Endothelial cell of umbilical vein (primary cell): Measurements from ENCODE around the gene PKP4. TPM values are rescaled to one million over a fixed set of nuclear protein-coding genes. Genes with fewer than 3 reads are reported as not detected.

Experiments used
- BruUV-seq: library from RNA; stranded (reverse); fragments of 400-500 nt; replicated peaks from 2 replicates; lab custom pipeline; 2021; lab: Mats Ljungman, UMichigan
- CTCF ChIA-PET: fragments of 300-600, 350-600 bp; sonication (Branson Sonifier 250); formaldehyde crosslinking; loops from one replicate; lab custom pipeline; 2021; ENCODE audit warnings: antibody characterized with exemption, inconsistent platforms; lab: Charles Lee
- POLR2A ChIA-PET: fragments of 300-600, 350-600 bp; sonication (Branson Sonifier 250); formaldehyde crosslinking; loops from one replicate; lab custom pipeline; 2021; ENCODE audit warnings: antibody characterized with exemption, inconsistent platforms; lab: Charles Lee
- DNase-seq: peaks from one replicate; pipeline ENCODE4 v3.0.0-alpha.2; 2011; ENCODE audit warnings: low read depth, low spot score
- FAIRE-seq: peaks from 2 replicates; lab custom pipeline; 2011; peaks lifted over from hg19 to GRCh38; lab: Jason Lieb, UNC
- H2AFZ ChIP-seq: 2 replicates; pipeline ENCODE4 v1.6.0; 2012; ENCODE audit warnings: low read depth, low read length, control low read depth, inconsistent platforms
- H3K27ac ChIP-seq: 2 replicates; pipeline ENCODE4 v1.5.1; 2011; ENCODE audit warnings: low read depth, mild to moderate bottlenecking, control low read depth, low read length, moderate library complexity; ENCODE audit not compliant: insufficient read depth
- H3K27me3 ChIP-seq, 2 experiments: 2 replicates each; pipeline versions ENCODE4 v1.6.0 to v1.6.1; 2011; ENCODE audit warnings: low read length in 2 of 2, mixed read lengths in 1 of 2; ENCODE audit not compliant: control insufficient read depth in 2 of 2, insufficient read depth in 2 of 2
- H3K36me3 ChIP-seq, 2 experiments: 2 replicates in 1 of 2; 3 replicates in 1 of 2; pipeline ENCODE4 v1.5.1; 2011; ENCODE audit warnings: low read length in 2 of 2, mild to moderate bottlenecking in 1 of 2, moderate library complexity in 1 of 2; ENCODE audit not compliant: control insufficient read depth in 2 of 2, insufficient read depth in 2 of 2; ENCODE audit errors: extremely low read depth in 1 of 2
- H3K4me1 ChIP-seq: 3 replicates; pipeline ENCODE4 v1.5.1; 2011; ENCODE audit warnings: mild to moderate bottlenecking, low read length; ENCODE audit not compliant: control insufficient read depth, insufficient read depth; ENCODE audit errors: extremely low read depth
- H3K4me2 ChIP-seq: 2 replicates; pipeline ENCODE4 v1.6.1; 2011; ENCODE audit warnings: low read length, control low read depth, mixed read lengths; ENCODE audit not compliant: insufficient read depth
- H3K4me3 ChIP-seq, 3 experiments: fragments of 200-600 bp in 1 of 3; sonication (generic), shearing (Covaris generic) in 1 of 3; replicated peaks in 1 of 3; 2 replicates each; pipeline ENCODE4 v1.5.1; 2011 to 2016; ENCODE audit warnings: control low read depth in 3 of 3, low read length in 3 of 3, mild to moderate bottlenecking in 2 of 3, inconsistent platforms in 1 of 3, low read depth in 1 of 3, moderate library complexity in 1 of 3; ENCODE audit not compliant: insufficient read depth in 1 of 3
- H3K79me2 ChIP-seq: 2 replicates; pipeline ENCODE4 v1.6.0; 2012; ENCODE audit warnings: low read length, inconsistent platforms; ENCODE audit not compliant: control insufficient read depth, insufficient read depth
- H3K9ac ChIP-seq: replicated peaks from 2 replicates; pipeline ENCODE3; 2011; ENCODE audit warnings: low read length, control low read depth; ENCODE audit not compliant: insufficient read depth; ENCODE audit errors: extremely low read depth
- H3K9me1 ChIP-seq: replicated peaks from 3 replicates; pipeline ENCODE4 v1.6.0; 2011; ENCODE audit warnings: mild to moderate bottlenecking, low read length; ENCODE audit not compliant: control insufficient read depth, insufficient read depth; ENCODE audit errors: extremely low read depth
- H3K9me3 ChIP-seq: replicated peaks from 2 replicates; pipeline ENCODE4 v1.5.1; 2012; ENCODE audit warnings: low read length, inconsistent platforms; ENCODE audit not compliant: control insufficient read depth, insufficient read depth
- H4K20me1 ChIP-seq: replicated peaks from 2 replicates; pipeline ENCODE3; 2011; ENCODE audit warnings: mild to moderate bottlenecking, low read length; ENCODE audit not compliant: control insufficient read depth, insufficient read depth; ENCODE audit errors: extremely low read depth
- EZH2 ChIP-seq: IDR thresholded peaks from 2 replicates; pipeline ENCODE4 v1.6.1; 2012; ENCODE audit warnings: borderline replicate concordance, low read depth, mild to moderate bottlenecking, moderate library complexity, low read length, inconsistent platforms; ENCODE audit not compliant: severe bottlenecking
- FOS ChIP-seq: IDR thresholded peaks from 2 replicates; pipeline ENCODE4 v1.6.1; 2011; ENCODE audit warnings: mild to moderate bottlenecking, low read length, moderate library complexity, borderline replicate concordance; ENCODE audit not compliant: insufficient read depth
- GATA2 ChIP-seq: IDR thresholded peaks from 2 replicates; pipeline ENCODE4 v1.7.0; 2011; ENCODE audit warnings: low read depth, mild to moderate bottlenecking, moderate library complexity, mixed read lengths, low read length; ENCODE audit not compliant: insufficient read length, insufficient read depth
- JUN ChIP-seq: IDR thresholded peaks from 2 replicates; pipeline ENCODE4 v1.6.1; 2011; ENCODE audit warnings: borderline replicate concordance, low read depth; ENCODE audit not compliant: insufficient read length, insufficient read depth
- MAX ChIP-seq: IDR thresholded peaks from 2 replicates; pipeline ENCODE4 v1.6.1; 2011; ENCODE audit not compliant: insufficient read depth, insufficient read length
- MYC ChIP-seq: IDR thresholded peaks from one replicate; pipeline ENCODE4 v1.6.1; 2011; ENCODE audit warnings: mild to moderate bottlenecking, low read depth, low read length
- POLR2A ChIP-seq: IDR thresholded peaks from 2 replicates; pipeline ENCODE4 v1.6.1; 2012; ENCODE audit warnings: low read depth, mild to moderate bottlenecking, control low read depth, low read length
- POLR2AphosphoS5 ChIP-seq: IDR thresholded peaks from 2 replicates; pipeline ENCODE4 v1.6.1; 2012; ENCODE audit warnings: low read depth, mild to moderate bottlenecking, control low read depth, low read length, moderate library complexity; ENCODE audit not compliant: insufficient read depth
- dilution Hi-C: fragments of 300-500 bp; cut with MboI; formaldehyde crosslinking; loops from one replicate; pipeline ENCODE4 v1.15.0; 2019; ENCODE audit warnings: low sequenced_read_pairs; ENCODE audit not compliant: extremely low pct_ligation_motif_present
- intact Hi-C: fragments of 100-400 bp; cut with micrococcal nuclease; formaldehyde crosslinking; loops from one replicate; pipeline ENCODE4 v1.10.0; 2022
- polyA plus RNA-seq, 4 experiments: library from polyadenylated mRNA; depleted of rRNA in 3 of 4; stranded (reverse) in 3 of 4; unstranded in 1 of 4; fragments of >200 nt; gene quantifications; 2 replicates each; pipeline versions ENCODE4 v1.2.1 to v1.2.3, GENCODE V29; 2011 to 2012; ENCODE audit warnings: missing spikeins in 1 of 4
- total RNA-seq: library from RNA; stranded (reverse); gene quantifications from 2 replicates; pipeline ENCODE4 v1.2.3, GENCODE V29; 2021
- TF ChIP-seq, protein P1 (sequence below), 2 donors: IDR thresholded peaks; 1 replicate in 1 of 2; 2 replicates in 1 of 2; pipeline ENCODE4 v1.5.1; 2011; ENCODE audit warnings: low read length in 2 of 2, mild to moderate bottlenecking in 2 of 2, moderate library complexity in 2 of 2, control low read depth in 1 of 2, inconsistent platforms in 1 of 2, low read depth in 1 of 2; ENCODE audit not compliant: insufficient read depth in 1 of 2; ENCODE audit errors: extremely low read depth in 1 of 2

The PKP4 gene
- total and polyA plus RNA-seq, 2 donors (not counting 3 experiments of a cell fraction or from before 2014, with no cell fraction given): 35.4 to 68.5 TPM

- H3K36me3 ChIP-seq: peaks cover 0 to 2% of the 10 kb centered on the region in 2 experiments
- no peak overlapping the region for H2AFZ ChIP-seq
- BruUV-seq: no TSS peak
- no peak overlapping the region for H3K27ac ChIP-seq
- H3K79me2 ChIP-seq: peaks cover 16% of the 10 kb centered on the region
- ChIA-PET POLR2A (no interaction called here), CTCF (interaction anchor here (1.6 to 1.8 kb wide), 2 partner anchors 13 to 235 kb away, joined by 4 to 5 read pairs; no protein-coding TSS in a partner anchor)
- H3K9me3 ChIP-seq: no peaks in the 10 kb centered on the region
- H3K9me1 ChIP-seq: no peaks in the 10 kb centered on the region
- TF ChIP-seq FOS (no peak), POLR2A (no peak), MYC (no peak), EZH2 (no peak), POLR2AphosphoS5 (no peak), MAX (no peak), JUN (no peak), GATA2 (no peak)
- TF ChIP-seq, protein P1, sequence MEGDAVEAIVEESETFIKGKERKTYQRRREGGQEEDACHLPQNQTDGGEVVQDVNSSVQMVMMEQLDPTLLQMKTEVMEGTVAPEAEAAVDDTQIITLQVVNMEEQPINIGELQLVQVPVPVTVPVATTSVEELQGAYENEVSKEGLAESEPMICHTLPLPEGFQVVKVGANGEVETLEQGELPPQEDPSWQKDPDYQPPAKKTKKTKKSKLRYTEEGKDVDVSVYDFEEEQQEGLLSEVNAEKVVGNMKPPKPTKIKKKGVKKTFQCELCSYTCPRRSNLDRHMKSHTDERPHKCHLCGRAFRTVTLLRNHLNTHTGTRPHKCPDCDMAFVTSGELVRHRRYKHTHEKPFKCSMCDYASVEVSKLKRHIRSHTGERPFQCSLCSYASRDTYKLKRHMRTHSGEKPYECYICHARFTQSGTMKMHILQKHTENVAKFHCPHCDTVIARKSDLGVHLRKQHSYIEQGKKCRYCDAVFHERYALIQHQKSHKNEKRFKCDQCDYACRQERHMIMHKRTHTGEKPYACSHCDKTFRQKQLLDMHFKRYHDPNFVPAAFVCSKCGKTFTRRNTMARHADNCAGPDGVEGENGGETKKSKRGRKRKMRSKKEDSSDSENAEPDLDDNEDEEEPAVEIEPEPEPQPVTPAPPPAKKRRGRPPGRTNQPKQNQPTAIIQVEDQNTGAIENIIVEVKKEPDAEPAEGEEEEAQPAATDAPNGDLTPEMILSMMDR (IDR thresholded peaks at IDR 0.05; ENCODE audit: extremely low read depth in 1 of 2, insufficient read depth in 1 of 2, low read depth in 1 of 2, low read length in 2 of 2): no peak
- intact Hi-C loops: no loop called here
- FAIRE-seq (no peak), DNase-seq (no peak)
- no peak overlapping the region for H3K4me2 ChIP-seq
- no peaks in the 10 kb centered on the region for H4K20me1 ChIP-seq
- no peak overlapping the region for H3K4me3 ChIP-seq
- no peaks in the 10 kb centered on the region for H3K27me3 ChIP-seq
- dilution Hi-C loops: no loop called here
- H3K4me1 ChIP-seq: no peaks in the 10 kb centered on the region
- no peak overlapping the region for H3K9ac ChIP-seq
These were observed 54.1 kb downstream of the PKP4 start for GRCh38 chr2:158510887-158511286.
